Measurements from ENCODE around the gene FBXO33. TPM values are rescaled to one million over a fixed set of nuclear protein-coding genes. Genes with fewer than 3 reads are reported as not detected.

FBXO33 gene
- total RNA-seq, 1 experiment from 2014 or later, result 8.8 TPM

GRCh38 chr14:39419272-39419671 is 13.0 kb downstream of the FBXO33 start:
- Mint-ChIP-seq H3K4me1 (peaks cover 0 to 2% of the 10 kb centered on the region in 2 experiments; a peak in 1 of 4 replicates), H3K36me3 (ENCODE audit: insufficient read depth in 1 of 3, low read depth in 3 of 3) (peaks cover 12 to 24% (median 18%) of the 10 kb centered on the region in 3 experiments), H3K27me3 (ENCODE audit: low read depth) (no peaks in the 10 kb centered on the region), H3K9me3 (peaks cover 24 to 26% of the 10 kb centered on the region in 2 experiments), H3K27ac (no peak overlapping the region), H3K4me3 (no peak overlapping the region)
- Histone ChIP-seq H3K4ac (ENCODE audit: low read depth, low read length) (no peak overlapping the region), H3K23me2 (ENCODE audit: insufficient read length, low read depth, low read length, poor library complexity, severe bottlenecking) (no peaks in the 10 kb centered on the region), H3K79me2 (ENCODE audit: insufficient read depth, low read length) (no peaks in the 10 kb centered on the region; the same call in 1 of the 2 replicates), H3K27me3 (ENCODE audit: insufficient read depth, low read length) (no peaks in the 10 kb centered on the region), H3K23ac (ENCODE audit: insufficient read length, low read depth, low read length) (no peak overlapping the region), H3K9me3 (ENCODE audit: control insufficient read depth, low read depth, low read length) (no peaks in the 10 kb centered on the region), H3K79me1 (ENCODE audit: insufficient read depth, low read depth, low read length, poor library complexity, severe bottlenecking) (no peaks in the 10 kb centered on the region), H3K9ac (ENCODE audit: extremely low read depth, insufficient read length, low read length) (no peak overlapping the region), H2BK20ac (ENCODE audit: low read depth, low read length, poor library complexity, severe bottlenecking) (no peak overlapping the region), H4K5ac (ENCODE audit: insufficient read length, low read depth, low read length) (no peak overlapping the region), H4K91ac (ENCODE audit: insufficient read length, low read depth, low read length) (no peak overlapping the region), H2BK15ac (ENCODE audit: low read depth, low read length) (no peak overlapping the region), H2AK5ac (ENCODE audit: insufficient read length, low read length) (no peak overlapping the region), H3K4me1 (ENCODE audit: insufficient read depth, low read length) (no peaks in the 10 kb centered on the region), H4K8ac (replicated peaks; ENCODE audit: insufficient read length, low read depth, low read length) (no peak overlapping the region), H3T11ph (ENCODE audit: low read length) (no peak overlapping the region), H2BK5ac (ENCODE audit: insufficient read length, low read length) (no peak overlapping the region), H3K4me2 (ENCODE audit: insufficient read depth, insufficient read length, low read length) (no peak overlapping the region), H3K56ac (ENCODE audit: insufficient read length, low read depth, low read length) (no peak overlapping the region), H2AFZ (ENCODE audit: low read length) (no peak overlapping the region), H2BK120ac (ENCODE audit: low read depth, low read length, poor library complexity, severe bottlenecking) (no peak overlapping the region), H3K18ac (ENCODE audit: insufficient read length, low read depth, low read length) (no peak overlapping the region), H2BK12ac (ENCODE audit: insufficient read length, low read depth, low read length) (no peak overlapping the region), H3K27ac (ENCODE audit: insufficient read length, low read depth, low read length) (no peak overlapping the region), H4K20me1 (ENCODE audit: control insufficient read depth, insufficient read depth, insufficient read length) (no peaks in the 10 kb centered on the region), H3K14ac (ENCODE audit: insufficient read depth, low read length) (no peak overlapping the region)
- TF ChIP-seq CTCF (conservative IDR thresholded peaks at IDR 0.05), result peak; percentile 27; the same call in 1 of the 3 replicates
- no peak for DNase-seq
- WGBS (ENCODE audit: extremely low coverage, insufficient read length, low lambda C conversion rate), result no CpG with 5 or more reads among the region's 1 CpG

All from H9 (cell line).